HepG2 (cell line): ENCODE data around the gene ARHGAP5. TPM values are rescaled to one million over a fixed set of nuclear protein-coding genes. Genes with fewer than 3 reads are reported as not detected.

Experiments
- CCAR2 ChIP-seq: fragments of 200-400 bp; formaldehyde crosslinking; optimal IDR thresholded peaks from 2 replicates; pipeline ENCODE3; 2018; ENCODE audit warnings: low read depth, mild to moderate bottlenecking, low read length, moderate library complexity
- ETV6 ChIP-seq: sonication (generic); formaldehyde crosslinking; conservative IDR thresholded peaks from 2 replicates; pipeline ENCODE4 v1.4.0; 2020; ENCODE audit warnings: missing genetic modification reagents
- GLI4 ChIP-seq: sonication (generic); formaldehyde crosslinking; IDR thresholded peaks from 2 replicates; pipeline ENCODE4 v1.5.1; 2020; ENCODE audit warnings: missing genetic modification reagents, mild to moderate bottlenecking, moderate library complexity, borderline replicate concordance
- GTF2F1 ChIP-seq: fragments of 150-350 bp; IDR thresholded peaks from 2 replicates; pipeline ENCODE4 v1.6.1; 2014; ENCODE audit warnings: low read length
- HHEX ChIP-seq: IDR thresholded peaks from 2 replicates; pipeline ENCODE4 v1.6.1; 2016; ENCODE audit warnings: control low read depth
- HNRNPL ChIP-seq: fragments of 200-400 bp; formaldehyde crosslinking; IDR thresholded peaks from 2 replicates; pipeline ENCODE4 v1.6.1; 2017; ENCODE audit warnings: mild to moderate bottlenecking, low read depth, low read length
- MAX ChIP-seq: IDR thresholded peaks from 2 replicates; pipeline ENCODE4 v1.6.1; 2012; ENCODE audit warnings: inconsistent platforms
- MYPOP ChIP-seq: sonication (generic); formaldehyde crosslinking; IDR thresholded peaks from 2 replicates; pipeline ENCODE4 v1.8.1; 2023; ENCODE audit warnings: mild to moderate bottlenecking, moderate library complexity, missing genetic modification reagents
- NFIB ChIP-seq: sonication (generic); formaldehyde crosslinking; IDR thresholded peaks from 2 replicates; pipeline ENCODE4 v1.9.0; 2021; ENCODE audit warnings: missing genetic modification reagents, mild to moderate bottlenecking, borderline replicate concordance
- PITX1 ChIP-seq: sonication (generic); formaldehyde crosslinking; IDR thresholded peaks from 2 replicates; pipeline ENCODE4 v1.5.1; 2020; ENCODE audit warnings: mild to moderate bottlenecking, missing genetic modification reagents
- REST ChIP-seq, 2 experiments: IDR thresholded peaks; 2 replicates each; pipeline ENCODE4 v1.6.1; 2011 to 2012; ENCODE audit warnings: low read length in 2 of 2, borderline replicate concordance in 1 of 2, low read depth in 1 of 2, mild to moderate bottlenecking in 1 of 2, moderate library complexity in 1 of 2
- SIX4 ChIP-seq: sonication (generic); formaldehyde crosslinking; IDR thresholded peaks from 2 replicates; pipeline ENCODE4 v1.4.0; 2020; ENCODE audit warnings: missing genetic modification reagents
- SPEN ChIP-seq: sonication (generic); formaldehyde crosslinking; IDR thresholded peaks from 2 replicates; pipeline ENCODE4 v1.5.1; 2020; ENCODE audit warnings: low read depth, mild to moderate bottlenecking, missing genetic modification reagents
- STAT5B ChIP-seq: sonication (generic); formaldehyde crosslinking; IDR thresholded peaks from 2 replicates; pipeline ENCODE4 v1.4.0; 2020; ENCODE audit warnings: missing genetic modification reagents
- ZEB1 ChIP-seq: IDR thresholded peaks from 2 replicates; pipeline ENCODE4 v1.6.1; 2012; ENCODE audit warnings: mild to moderate bottlenecking, low read depth, inconsistent platforms; ENCODE audit not compliant: insufficient replicate concordance
- ZNF24 ChIP-seq: fragments of 450-650 bp; IDR thresholded peaks from 2 replicates; pipeline ENCODE4 v1.6.1; 2017; ENCODE audit warnings: antibody characterized with exemption, mild to moderate bottlenecking
- ZNF253 ChIP-seq: sonication (generic); formaldehyde crosslinking; IDR thresholded peaks from 2 replicates; pipeline ENCODE4 v1.8.0; 2022; ENCODE audit warnings: mild to moderate bottlenecking, missing genetic modification reagents, borderline replicate concordance
- ZNF343 ChIP-seq: sonication (generic); formaldehyde crosslinking; IDR thresholded peaks from 2 replicates; pipeline ENCODE4 v1.4.0; 2020; ENCODE audit warnings: mild to moderate bottlenecking, missing genetic modification reagents
- ZNF350 ChIP-seq: sonication (generic); formaldehyde crosslinking; IDR thresholded peaks from 2 replicates; pipeline ENCODE4 v1.4.0; 2020; ENCODE audit warnings: mild to moderate bottlenecking, low read depth, missing genetic modification reagents, borderline replicate concordance
- ZNF558 ChIP-seq: sonication (generic); formaldehyde crosslinking; IDR thresholded peaks from 2 replicates; pipeline ENCODE4 v1.9.0; 2022; ENCODE audit warnings: mild to moderate bottlenecking, missing genetic modification reagents, borderline replicate concordance
- ZNF570 ChIP-seq: sonication (generic); formaldehyde crosslinking; IDR thresholded peaks from 2 replicates; pipeline ENCODE4 v1.4.0; 2020; ENCODE audit warnings: mild to moderate bottlenecking, missing genetic modification reagents, borderline replicate concordance
- ZNF761 ChIP-seq: sonication (generic); formaldehyde crosslinking; conservative IDR thresholded peaks from 2 replicates; pipeline ENCODE4 v1.4.0; 2020; ENCODE audit warnings: mild to moderate bottlenecking, missing genetic modification reagents
- ZNF777 ChIP-seq: sonication (generic); formaldehyde crosslinking; IDR thresholded peaks from 2 replicates; pipeline ENCODE4 v1.4.0; 2020; ENCODE audit warnings: missing genetic modification reagents
- ZNF792 ChIP-seq: IDR thresholded peaks from 2 replicates; pipeline ENCODE4 v1.6.1; 2016
- ZSCAN31 ChIP-seq: sonication (generic); formaldehyde crosslinking; IDR thresholded peaks from 2 replicates; pipeline ENCODE4 v1.5.0; 2020; ENCODE audit warnings: low read depth, mild to moderate bottlenecking, missing genetic modification reagents
- polyA plus RNA-seq, 8 experiments: library from polyadenylated mRNA; depleted of rRNA in 3 of 8; stranded (reverse) in 7 of 8; unstranded in 1 of 8; fragments of >200 nt; fragmentation: Illumina TruSeq in 4 of 8; extraction: Trizol in 4 of 8; gene quantifications; 2 replicates each; pipeline versions ENCODE4 v1.2.1 to v1.2.3, GENCODE V29; 2011 to 2016; ENCODE audit warnings: low read depth in 4 of 8, missing spikeins in 1 of 8, mixed read lengths in 1 of 8; ENCODE audit not compliant: insufficient read depth in 1 of 8
- total RNA-seq, 5 experiments: library from RNA; depleted of rRNA; stranded (reverse); fragments of >200 nt; fragmentation: Illumina TruSeq; extraction: Trizol; gene quantifications; 2 replicates each; pipeline ENCODE4 v1.2.3, GENCODE V29; 2016; ENCODE audit warnings: low read depth in 1 of 5

Gene ARHGAP5
- total and polyA plus RNA-seq, 2 of the 13 experiments (the other 11 are each of a cell fraction or from before 2014, with no cell fraction given), result 33.7 to 144 TPM

- TF ChIP-seq REST (IDR thresholded peaks at IDR 0.05; ENCODE audit: borderline replicate concordance in 1 of 2, low read depth in 1 of 2, low read length in 2 of 2) (no peak; a peak in 1 of 4 replicates), ZEB1 (no peak), MYPOP (CRISPR knock-in tag) (peak; percentile 36; the same call in 1 of the 2 replicates), ZNF792 (CRISPR knock-in tag) (peak; percentile 3; the same call in 1 of the 2 replicates), ZNF558 (CRISPR knock-in tag) (no peak; the same call in 1 of the 2 replicates), ETV6 (CRISPR knock-in tag) (peak; percentile 88; the same call in 1 of the 2 replicates), SIX4 (CRISPR knock-in tag) (no peak), ZNF253 (CRISPR knock-in tag) (0 out of 2 replicates have a peak, but pooled peaks have one; percentile 56), SPEN (peak; percentile 80), ZNF343 (CRISPR knock-in tag) (peak; percentile 90), ZNF761 (CRISPR knock-in tag) (no peak), ZSCAN31 (CRISPR knock-in tag) (peak; percentile 47; the same call in 1 of the 2 replicates), ZNF570 (CRISPR knock-in tag) (0 out of 2 replicates have a peak, but pooled peaks have one; percentile 8), GTF2F1 (no peak; the same call in 1 of the 2 replicates), ZNF777 (CRISPR knock-in tag) (peak; percentile 91), ZNF350 (CRISPR knock-in tag) (peak; percentile 62; the same call in 1 of the 2 replicates), STAT5B (CRISPR knock-in tag) (no peak; the same call in 1 of the 2 replicates), NFIB (CRISPR knock-in tag) (no peak), CCAR2 (no peak), PITX1 (CRISPR knock-in tag) (peak; percentile 15; the same call in 1 of the 2 replicates), GLI4 (CRISPR knock-in tag) (peak; percentile 90; the same call in 1 of the 2 replicates), HNRNPL (0 out of 2 replicates have a peak, but pooled peaks have one; percentile 29), HHEX (CRISPR knock-in tag) (no peak), MAX (no peak), ZNF24 (no peak)
Measured at GRCh38 chr14:32077081-32078022, at the start of gene ARHGAP5 (continued).
